KBM-7 (cell line): ENCODE data around the gene NME7.
"Not testable (repeated sequence)": the region's sequence is repeated elsewhere in the genome, so short reads cannot be mapped to it uniquely, and the experiment has no call there.

Experiments used
- DNase-seq: peaks from one replicate; pipeline ENCODE4 v3.0.0-alpha.2; 2015
- in situ Hi-C: fragments of 300-500 bp; cut with MboI; formaldehyde crosslinking; loops from 2 replicates; pipeline ENCODE4 v1.14.3; 2020; ENCODE audit warnings: low sequenced_read_pairs, low pct_unique_long_range_greater_than_20kb, mixed read lengths

The NME7 gene

DNA sequence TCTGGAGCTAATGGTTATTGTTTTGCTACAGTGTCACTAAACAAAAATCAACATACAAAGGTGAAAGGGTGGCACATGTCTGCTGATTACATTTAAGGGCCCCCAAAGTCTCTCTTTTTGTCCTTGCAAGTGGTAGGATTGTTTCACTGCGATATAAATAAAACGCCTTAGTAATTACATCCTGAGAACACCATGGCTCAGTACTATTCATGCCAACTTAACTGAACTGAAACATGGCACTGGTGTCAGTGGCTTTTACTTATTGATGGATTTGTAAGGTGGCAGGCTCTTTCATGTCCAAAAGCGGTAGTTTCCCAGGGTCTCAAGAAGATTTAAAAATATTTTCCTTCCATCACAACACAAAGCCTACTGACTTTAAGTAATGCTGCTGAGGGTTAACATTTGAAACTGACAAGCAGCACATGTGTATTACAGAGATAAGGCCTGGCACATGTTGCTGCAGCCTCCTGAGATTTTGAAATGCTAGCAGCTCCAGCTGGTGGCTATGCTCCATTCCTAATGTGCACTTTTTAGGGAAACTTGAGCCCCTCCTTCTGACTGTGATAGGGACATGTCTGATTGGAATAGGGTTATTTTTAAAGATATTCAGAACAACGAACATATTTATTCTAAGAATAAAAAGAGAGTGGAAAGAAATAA lies 174.3 kb downstream of the NME7 start:
- DNase-seq, result peak; percentile 16
- in situ Hi-C loops, result no loop called here

- no peak for DNase-seq
- in situ Hi-C loops, result no loop called here
These were observed 181.5 kb downstream of the NME7 start for GRCh38 chr1:169186106-169186505.

- in situ Hi-C loops, result no loop called here
- DNase-seq, result no peak
These were observed 182.8 kb downstream of the NME7 start for GRCh38 chr1:169184812-169185211.

DNA sequence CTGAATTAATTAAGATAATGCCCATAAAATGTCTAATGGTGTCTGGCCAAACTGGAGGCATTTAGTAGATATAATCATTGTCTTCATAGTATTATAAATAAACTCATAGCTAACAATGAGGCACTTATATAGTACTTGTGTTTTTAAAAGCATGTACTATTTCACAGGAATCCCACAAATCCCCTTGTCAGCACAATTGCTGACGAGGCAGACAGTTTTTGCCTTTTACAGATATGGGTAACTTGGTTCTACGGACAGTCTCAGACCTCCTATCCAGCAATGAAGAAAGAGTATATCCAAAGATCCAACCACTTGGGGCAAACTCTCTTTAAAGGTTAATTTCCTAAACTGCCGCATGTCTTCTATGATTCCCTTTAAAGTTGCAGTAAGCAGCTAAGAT lies 187.4 kb downstream of the NME7 start:
- in situ Hi-C loops, result no loop called here
- no peak for DNase-seq

GRCh38 chr1:169179431-169179830 lies 188.2 kb downstream of the NME7 start:
- in situ Hi-C loops, DNase-seq: not testable (repeated sequence)

DNA sequence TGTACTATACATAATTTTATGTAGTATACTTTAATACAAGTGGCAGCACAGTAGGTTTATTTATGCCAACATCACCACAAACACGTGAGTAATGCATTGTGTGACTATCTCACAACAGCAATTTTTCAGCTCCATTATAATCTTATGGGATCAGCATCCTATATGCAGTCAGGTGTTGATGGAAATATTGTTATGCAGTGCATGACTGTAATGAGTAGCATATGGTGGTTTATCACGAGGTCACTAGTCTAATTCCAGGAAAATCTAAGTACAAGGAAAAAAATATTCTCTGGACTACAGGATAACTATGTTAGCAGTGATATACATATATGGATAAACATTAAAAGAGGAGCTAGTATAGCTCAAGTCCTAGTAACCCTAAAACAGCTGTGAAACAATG lies 192.1 kb downstream of the NME7 start:
- DNase-seq, result no peak
- in situ Hi-C loops, result no loop called here

DNA sequence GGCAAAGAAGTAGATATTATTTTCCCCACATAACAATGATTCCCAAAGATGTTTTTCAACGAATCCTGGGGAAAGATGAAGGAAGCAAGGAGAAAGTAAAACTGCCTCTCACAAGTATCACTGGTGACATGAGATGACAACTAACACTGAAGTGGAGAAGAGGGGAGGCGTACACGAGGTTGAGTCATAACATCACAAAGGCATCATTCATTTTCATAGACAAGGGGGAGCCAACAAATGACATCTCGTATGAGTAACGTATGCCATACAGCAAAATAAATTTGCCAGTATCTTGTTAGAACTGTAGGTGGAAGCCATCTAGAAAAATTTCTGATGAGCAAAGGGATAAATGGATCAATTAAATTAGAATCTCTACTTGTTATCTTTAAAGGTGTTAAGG lies 204.5 kb downstream of the NME7 start:
- in situ Hi-C loops, result no loop called here
- DNase-seq, result no peak

DNA sequence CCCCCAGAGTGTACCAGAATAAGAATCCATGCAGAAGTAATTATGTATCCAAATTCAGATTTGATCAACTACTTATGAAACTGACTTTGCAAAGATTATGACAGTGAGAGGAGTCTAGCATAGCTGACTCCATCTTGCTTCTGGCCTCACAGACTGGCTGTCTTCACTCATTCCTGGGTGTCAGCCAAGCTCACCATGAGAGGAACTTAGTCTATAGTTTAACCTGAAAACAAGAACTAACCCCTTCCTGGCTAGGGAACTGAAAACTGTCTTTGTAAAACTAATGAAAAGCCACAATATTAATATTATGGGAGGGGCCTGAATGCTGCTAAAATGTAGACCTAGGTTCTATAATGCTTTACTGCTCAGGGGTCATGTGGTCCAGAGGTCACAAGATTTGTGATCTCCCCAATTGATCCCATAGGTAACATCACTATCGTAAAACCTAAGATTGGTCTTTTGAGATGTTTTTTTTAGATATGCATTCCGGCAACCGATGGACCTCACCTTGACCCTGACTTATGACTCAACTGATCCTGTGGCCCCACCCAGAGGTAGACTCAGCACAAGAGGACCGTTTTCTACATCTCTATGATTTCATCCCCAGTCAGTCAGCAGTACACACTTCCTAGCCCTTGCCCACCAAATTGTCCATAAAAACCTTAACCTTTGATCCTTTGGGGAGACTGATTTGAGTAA lies 206.0 kb downstream of the NME7 start:
- in situ Hi-C loops, result no loop called here
- peak; percentile 7 for DNase-seq

DNA sequence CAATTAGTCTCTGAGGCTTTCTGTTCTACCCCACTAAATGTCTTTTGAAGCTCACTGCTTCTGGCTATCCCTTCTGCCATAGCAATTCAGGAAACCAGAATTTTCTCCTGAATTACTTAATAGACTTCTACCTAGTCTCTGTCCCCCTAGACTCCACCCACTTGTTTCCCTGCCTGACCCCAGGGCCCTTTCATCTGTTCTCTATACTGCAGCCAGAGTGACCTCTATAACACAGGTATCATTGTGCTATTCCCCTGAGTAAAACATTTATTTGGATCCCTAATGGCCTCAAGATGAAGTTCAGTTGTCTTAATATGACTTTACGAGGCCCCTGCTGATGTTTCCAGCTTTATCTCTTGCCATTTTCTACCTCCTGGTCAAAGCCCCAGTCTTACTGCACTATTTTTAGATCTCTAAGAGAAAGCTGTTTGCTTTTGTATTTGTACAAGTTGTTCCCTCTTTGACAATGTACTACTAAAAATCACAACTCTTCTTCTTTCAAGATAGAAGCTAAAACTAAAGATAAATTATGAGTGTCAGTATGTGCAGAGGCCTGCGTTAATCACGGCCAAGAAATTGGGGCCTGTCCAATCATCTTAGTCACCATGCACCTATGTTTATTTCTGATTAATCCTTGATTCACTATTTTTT lies 206.6 kb downstream of the NME7 start:
- DNase-seq, result no peak
- in situ Hi-C loops, result no loop called here

DNA sequence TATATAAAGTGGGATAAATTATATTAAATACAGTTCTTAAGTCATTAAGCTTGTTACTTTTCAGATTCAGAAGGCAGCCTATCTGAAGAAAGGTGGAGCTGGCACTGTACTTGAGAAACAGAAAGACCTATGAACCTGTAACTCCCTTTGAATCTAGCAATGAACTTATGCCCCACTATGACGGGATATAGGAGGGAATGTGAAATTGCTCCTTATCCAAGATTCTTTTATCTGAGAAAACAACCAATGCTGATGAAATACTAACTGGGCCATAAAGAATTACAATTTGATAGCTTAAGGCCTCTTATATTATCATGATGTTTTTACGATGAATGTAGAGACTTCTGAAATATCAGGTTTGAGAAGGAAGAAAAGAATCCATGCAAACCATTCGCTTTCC lies 211.0 kb downstream of the NME7 start:
- in situ Hi-C loops, result no loop called here
- DNase-seq, result no peak

DNA sequence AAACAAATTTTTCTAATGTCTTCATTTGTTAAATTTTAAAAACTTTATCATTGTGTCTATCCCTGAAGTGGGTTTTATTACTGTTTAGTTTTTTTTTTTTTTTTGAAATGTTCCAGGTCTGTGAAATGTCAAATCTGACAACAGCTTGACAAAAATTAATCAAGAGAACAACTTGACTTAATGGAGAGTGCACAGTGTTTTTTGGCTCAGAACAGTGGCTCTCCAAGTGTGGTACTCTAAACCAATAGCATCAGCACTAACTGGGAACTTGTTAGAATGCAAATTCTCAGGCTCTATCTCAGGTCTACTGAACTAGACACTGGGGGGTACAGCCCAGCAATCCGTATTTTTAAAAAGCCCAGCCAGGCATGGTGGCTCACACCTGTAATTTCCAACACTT lies 211.9 kb downstream of the NME7 start:
- DNase-seq, result no peak
- in situ Hi-C loops, result no loop called here

DNA sequence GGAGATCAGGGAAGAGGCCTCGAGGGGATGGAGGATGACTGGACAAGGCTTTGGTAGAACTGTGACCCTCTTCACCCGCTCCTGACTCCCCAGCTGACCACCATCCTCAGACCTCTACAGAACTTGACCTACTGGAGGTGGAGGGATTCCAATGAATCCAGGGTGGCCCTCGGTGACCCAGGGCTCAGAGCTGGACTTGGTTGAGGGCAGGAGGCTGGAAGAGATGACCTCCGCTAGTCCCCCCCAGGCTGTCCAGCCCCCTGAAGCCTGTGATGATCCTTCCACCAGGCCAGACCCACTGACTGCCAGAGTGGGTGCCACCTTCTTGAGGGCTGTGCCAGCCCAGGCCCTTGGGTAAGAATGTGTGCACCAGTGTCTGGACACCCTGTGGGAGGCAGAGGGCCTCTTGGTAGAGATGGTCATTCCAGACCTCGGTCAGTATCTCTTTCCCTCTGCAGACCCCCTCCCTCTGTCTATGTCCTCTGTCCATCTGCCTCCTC lies 216.2 kb downstream of the NME7 start:
- in situ Hi-C loops, result no loop called here
- no peak for DNase-seq

- in situ Hi-C loops, result no loop called here
- DNase-seq, result no peak
These were observed 216.8 kb downstream of the NME7 start for GRCh38 chr1:169150641-169151337.

DNA sequence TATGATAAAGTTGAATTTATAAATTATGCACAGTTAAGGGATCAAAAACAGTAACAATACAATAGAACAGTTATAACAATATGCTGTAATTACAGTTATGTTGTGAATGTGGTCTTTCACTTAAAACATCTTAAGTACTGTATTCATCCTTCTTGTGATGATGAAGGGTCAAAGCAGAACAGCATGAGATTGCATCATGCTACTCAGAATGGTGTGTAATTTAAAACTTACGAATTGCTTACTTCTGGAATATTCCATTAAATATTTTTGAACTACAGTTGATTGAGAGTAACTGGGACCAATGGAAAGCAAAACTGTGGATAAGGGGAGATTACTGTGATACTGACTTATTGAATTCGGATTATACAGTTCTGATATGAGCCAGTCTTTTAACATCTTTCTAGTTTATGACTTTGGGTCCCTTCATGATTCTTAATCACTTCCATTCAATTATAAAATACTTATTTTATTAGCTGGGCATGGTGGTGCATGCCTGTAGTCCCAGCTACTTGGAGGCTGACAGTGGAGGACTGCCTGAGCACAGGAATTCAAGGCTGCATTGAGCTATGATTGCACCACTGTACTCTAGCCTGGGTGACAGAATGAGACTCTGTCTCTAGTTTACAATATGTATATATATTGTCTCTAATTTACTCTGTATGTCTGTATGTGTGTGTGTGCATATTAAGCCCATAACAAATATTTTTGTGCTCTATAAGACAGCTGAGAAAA lies 217.9 kb downstream of the NME7 start:
- in situ Hi-C loops, result no loop called here
- no peak for DNase-seq

DNA sequence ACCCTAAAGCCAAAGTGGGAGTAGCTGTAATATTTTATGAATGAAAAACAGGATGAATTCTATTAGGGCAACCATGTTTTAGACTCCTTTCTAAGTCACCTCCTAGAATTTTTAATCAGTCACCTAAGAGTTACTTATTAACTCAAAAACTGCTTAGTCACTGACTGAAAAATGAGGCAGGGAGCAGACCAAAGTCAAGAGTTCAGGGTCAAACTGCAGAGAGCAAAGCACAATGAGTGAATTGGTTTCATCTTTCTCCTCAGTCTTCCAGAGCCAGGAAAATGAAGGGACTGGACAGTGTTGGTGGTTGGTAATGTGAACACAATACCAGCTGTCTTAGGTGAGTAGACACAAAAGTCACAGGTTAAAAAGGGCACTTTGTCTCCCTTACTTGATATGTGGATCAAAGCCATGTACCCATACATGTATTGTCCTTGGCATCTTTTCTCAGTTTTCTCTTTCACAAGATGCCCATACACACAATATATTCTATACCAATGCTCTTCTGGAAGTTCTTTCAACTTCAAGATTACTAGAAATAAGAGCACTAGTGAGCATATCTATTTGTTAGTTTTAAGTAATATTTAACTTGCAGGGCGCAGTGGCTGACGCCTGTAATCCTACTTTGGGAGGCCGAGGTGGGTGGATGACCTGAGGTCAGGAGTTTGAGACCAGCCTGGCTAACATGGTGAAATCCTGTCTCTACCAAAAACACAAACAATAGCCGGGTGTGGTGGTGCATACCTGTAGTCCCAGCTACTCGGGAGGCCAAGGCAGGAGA lies 218.9 kb downstream of the NME7 start:
- in situ Hi-C loops, result no loop called here

GRCh38 chr1:169146576-169147214 lies 220.9 kb downstream of the NME7 start:
- DNase-seq, result no peak
- in situ Hi-C loops, result no loop called here

More for the DNA sequence above, 218.9 kb downstream of the NME7 start:
- no peak for DNase-seq

GRCh38 chr1:169144941-169145626 lies 222.5 kb downstream of the NME7 start:
- DNase-seq, result no peak
- in situ Hi-C loops, result no loop called here
